ENCODE data around the gene INO80E.

GRCh38 chr16:30027588-30028437 lies 31.8 kb downstream of the INO80E start:
- TF ChIP-seq, protein P1, sequence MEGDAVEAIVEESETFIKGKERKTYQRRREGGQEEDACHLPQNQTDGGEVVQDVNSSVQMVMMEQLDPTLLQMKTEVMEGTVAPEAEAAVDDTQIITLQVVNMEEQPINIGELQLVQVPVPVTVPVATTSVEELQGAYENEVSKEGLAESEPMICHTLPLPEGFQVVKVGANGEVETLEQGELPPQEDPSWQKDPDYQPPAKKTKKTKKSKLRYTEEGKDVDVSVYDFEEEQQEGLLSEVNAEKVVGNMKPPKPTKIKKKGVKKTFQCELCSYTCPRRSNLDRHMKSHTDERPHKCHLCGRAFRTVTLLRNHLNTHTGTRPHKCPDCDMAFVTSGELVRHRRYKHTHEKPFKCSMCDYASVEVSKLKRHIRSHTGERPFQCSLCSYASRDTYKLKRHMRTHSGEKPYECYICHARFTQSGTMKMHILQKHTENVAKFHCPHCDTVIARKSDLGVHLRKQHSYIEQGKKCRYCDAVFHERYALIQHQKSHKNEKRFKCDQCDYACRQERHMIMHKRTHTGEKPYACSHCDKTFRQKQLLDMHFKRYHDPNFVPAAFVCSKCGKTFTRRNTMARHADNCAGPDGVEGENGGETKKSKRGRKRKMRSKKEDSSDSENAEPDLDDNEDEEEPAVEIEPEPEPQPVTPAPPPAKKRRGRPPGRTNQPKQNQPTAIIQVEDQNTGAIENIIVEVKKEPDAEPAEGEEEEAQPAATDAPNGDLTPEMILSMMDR (IDR thresholded peaks at IDR 0.05; ENCODE audit: insufficient read depth, low read length), result no peak
- no peak for TF ChIP-seq GABPA (IDR thresholded peaks at IDR 0.05; ENCODE audit: low read depth)
